HG02642 (cell line): ENCODE data around the gene PLEKHJ1.

ENCODE experiments used
- ATAC-seq: cut with Tn5 transposase; IDR thresholded peaks from one replicate; pipeline ENCODE4 v1.9.1; 2021; ENCODE audit warnings: mild to moderate bottlenecking; ENCODE audit not compliant: unreplicated experiment, poor library complexity

PLEKHJ1 gene

DNA sequence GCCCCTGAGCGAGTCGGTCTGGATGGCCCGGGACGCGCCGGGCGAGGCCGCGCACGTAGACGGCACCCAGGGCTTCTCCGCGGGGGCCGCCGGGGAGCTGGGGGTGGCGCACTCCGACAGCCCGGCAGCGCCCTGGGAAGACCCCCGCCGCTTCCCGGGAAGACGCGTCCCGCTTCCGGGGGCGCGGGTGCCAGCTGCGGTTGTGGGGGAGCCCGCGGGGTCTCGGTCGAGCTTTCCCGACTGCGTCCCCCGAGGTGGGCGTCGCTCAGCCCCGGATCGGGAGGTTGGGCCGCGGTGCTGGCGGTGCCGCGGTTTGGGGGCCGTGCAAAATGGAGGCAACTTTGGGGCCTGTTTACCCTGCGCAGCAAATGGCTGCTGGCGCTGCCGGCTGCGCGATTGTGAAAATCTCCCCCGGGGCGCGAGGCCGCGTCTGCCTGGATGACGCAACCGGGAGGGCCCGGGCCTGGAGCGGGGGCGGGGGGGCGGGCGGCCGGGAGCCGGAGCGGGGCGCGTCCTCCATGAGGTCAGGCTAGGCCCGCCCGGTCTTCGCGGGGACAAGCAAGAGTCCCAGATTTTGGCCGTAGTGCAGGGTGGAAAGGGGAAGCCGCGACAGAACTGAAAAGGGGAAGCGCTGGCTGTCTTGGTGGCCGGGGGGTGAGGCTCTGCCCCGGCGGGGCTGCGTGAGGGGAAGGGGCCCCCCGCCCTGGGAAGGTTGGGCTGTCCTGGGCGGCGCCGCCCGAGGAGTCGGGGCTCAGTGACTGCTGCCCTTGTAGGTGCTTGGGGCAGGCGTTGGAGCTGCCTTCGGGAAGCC is 34.5 kb upstream of the PLEKHJ1 start:
- no peak for ATAC-seq

DNA sequence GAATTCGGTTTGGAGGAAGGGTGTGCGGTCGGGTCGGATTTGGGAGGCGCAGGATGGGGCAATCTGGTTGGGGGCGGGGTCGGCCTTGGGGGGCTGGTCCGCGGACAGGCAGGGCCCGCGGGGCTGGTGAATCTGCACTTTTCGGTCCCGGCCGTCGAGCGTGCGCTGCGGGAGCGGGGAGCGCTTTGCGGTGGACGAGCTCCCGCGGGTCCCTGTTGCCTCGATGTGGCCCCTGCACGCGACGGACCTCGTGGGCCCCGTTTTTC is 34.0 kb upstream of the PLEKHJ1 start:
- ATAC-seq: no peak

- ATAC-seq: peak; percentile 66
Observed at GRCh38 chr19:2269244-2270156, 33.4 kb upstream of the PLEKHJ1 start.

GRCh38 chr19:2268861-2269243 is 32.7 kb upstream of the PLEKHJ1 start:
- ATAC-seq: no peak

GRCh38 chr19:2268480-2268830 is 32.3 kb upstream of the PLEKHJ1 start:
- no peak for ATAC-seq

DNA sequence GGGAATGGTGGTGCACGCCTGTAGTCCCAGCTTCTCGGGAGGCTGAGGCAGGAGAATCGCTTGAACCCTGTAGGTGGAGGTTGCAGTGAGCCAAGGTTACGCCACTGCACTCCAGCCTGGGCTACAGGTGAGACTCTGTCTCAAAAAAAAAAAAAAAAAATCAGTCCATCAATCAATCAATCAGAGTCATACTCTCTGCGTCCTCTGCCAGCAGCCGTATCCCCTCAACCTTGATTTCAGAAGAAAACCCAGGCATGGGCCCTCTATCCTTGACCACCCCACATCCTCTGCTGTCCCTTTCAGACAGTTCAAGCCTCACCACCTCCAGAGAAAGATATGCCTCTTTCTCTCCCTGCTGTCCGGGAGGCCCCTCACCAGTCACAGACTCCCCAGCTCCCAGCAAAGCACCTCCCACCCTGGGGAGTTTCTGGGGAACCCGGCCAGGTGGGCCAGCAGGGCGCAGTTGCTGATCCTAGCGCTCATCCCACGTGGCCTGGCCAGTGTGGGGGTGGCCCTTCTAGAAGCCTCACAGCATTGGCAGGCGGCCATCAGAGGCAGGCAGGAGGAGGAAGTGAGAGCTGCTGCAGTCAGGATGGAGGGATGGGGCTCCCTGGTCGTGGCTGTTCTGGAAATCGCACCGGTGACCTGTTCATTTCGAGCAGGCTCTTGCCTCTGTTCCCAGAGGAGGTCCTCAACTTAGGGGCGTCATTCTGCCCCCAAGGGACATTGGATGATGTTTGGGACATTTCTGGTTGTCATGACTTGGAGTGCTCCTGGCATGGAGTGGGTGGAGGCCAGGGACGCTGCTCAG is 30.3 kb upstream of the PLEKHJ1 start:
- no peak for ATAC-seq

GRCh38 chr19:2261438-2262172 is 25.5 kb upstream of the PLEKHJ1 start:
- no peak for ATAC-seq

GRCh38 chr19:2260341-2260805 is 24.2 kb upstream of the PLEKHJ1 start:
- no peak for ATAC-seq

- ATAC-seq: no peak
Observed at GRCh38 chr19:2259336-2259735, 23.2 kb upstream of the PLEKHJ1 start.

- ATAC-seq: no peak
Observed at GRCh38 chr19:2255982-2256685, 20.0 kb upstream of the PLEKHJ1 start, which contains the start of gene JSRP1. JSRP1 (minus strand) TSS chr19:2256417; CDS start chr19:2255314, 1,103 bp downstream.

DNA sequence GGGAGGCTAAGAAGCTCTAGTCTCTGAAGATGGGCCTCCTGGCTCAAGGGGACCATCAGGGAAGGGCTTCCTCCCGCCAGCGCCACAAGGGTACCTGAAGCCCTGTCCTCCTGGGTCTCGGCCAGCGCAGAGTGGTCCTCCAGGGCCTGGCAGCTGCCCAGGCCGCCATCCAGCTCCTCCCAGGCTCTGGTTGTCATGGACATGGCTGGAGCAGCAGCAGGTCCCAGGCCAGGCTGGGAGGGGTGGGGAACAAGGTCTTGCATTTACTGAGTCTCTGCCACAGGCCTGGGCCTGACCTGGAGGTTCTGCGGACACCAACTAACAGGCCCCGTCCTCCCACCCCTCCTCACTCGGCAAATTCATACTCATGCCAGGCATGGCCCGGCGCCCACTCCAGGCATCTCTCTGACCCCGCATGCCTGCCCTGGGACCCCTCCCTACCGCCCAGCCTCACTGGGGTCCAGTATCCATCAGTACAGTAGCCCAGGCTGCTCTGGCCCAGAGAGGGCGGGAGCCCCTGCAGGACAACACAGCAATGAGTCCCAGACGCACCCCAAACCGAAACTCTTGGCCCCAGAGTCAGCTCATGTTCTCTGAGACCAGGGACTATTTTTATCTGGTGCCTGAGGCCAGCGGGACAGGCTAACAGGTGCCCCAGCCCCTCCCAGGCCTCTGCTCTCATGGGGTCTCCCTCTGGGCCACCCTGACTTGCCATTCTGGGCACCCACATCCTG is 19.1 kb upstream of the PLEKHJ1 start:
- ATAC-seq: no peak

- no peak for ATAC-seq
Observed at GRCh38 chr19:2254064-2254872, 18.1 kb upstream of the PLEKHJ1 start.

- ATAC-seq: no peak
Observed at GRCh38 chr19:2253106-2254063, 17.3 kb upstream of the PLEKHJ1 start.

DNA sequence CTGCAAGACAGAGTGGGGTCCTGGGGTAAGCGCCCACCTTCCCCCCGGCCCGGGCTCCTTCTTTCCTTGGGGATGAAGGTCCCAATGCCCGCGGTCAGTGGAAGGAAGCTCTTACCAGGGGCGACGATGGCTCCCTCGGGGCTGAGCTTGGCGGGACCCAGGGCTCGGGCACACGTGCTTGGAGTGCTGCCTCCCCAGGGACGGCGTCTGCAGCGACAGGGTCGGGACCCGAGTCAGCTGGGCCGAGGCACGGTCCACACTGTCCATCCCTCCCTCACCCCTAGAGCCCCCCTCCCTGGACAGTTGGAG is 16.6 kb upstream of the PLEKHJ1 start:
- no peak for ATAC-seq

- ATAC-seq: no peak
Observed at GRCh38 chr19:2252055-2252796, 16.1 kb upstream of the PLEKHJ1 start.
